ENCODE measurements around the gene PLXNA1.

The PLXNA1 gene

GRCh38 chr3:126982471-126983175 is at the start of gene PLXNA1:
Gene PLXNA1 (plus strand): TSS chr3:126983115. CDS start chr3:126988594, 5,479 bp downstream.
- peak; percentile 87 for DNase-seq

GRCh38 chr3:126934031-126934531 is 48.8 kb upstream of the PLXNA1 start:
- no peak for DNase-seq

- DNase-seq, result no peak
These were observed 47.9 kb upstream of the PLXNA1 start for GRCh38 chr3:126934991-126935390.

GRCh38 chr3:126935756-126936509 is 47.0 kb upstream of the PLXNA1 start:
- DNase-seq, result no peak

GRCh38 chr3:126936853-126937425 is 46.0 kb upstream of the PLXNA1 start:
- no peak for DNase-seq

- DNase-seq, result no peak
These were observed 45.4 kb upstream of the PLXNA1 start for GRCh38 chr3:126937533-126937932.

GRCh38 chr3:126937973-126938372 is 44.9 kb upstream of the PLXNA1 start:
- no peak for DNase-seq

- no peak for DNase-seq
These were observed 44.2 kb upstream of the PLXNA1 start for GRCh38 chr3:126938520-126939337.

GRCh38 chr3:126939338-126939718 is 43.6 kb upstream of the PLXNA1 start:
- no peak for DNase-seq

GRCh38 chr3:126939733-126940132 is 43.2 kb upstream of the PLXNA1 start:
- no peak for DNase-seq

- DNase-seq, result no peak
These were observed 41.1 kb upstream of the PLXNA1 start for GRCh38 chr3:126941721-126942270.

- DNase-seq, result no peak
These were observed 38.6 kb upstream of the PLXNA1 start for GRCh38 chr3:126944089-126944965.

GRCh38 chr3:126945171-126945721 is 37.7 kb upstream of the PLXNA1 start:
- no peak for DNase-seq

- DNase-seq, result no peak
These were observed 37.0 kb upstream of the PLXNA1 start for GRCh38 chr3:126945891-126946290.

GRCh38 chr3:126946405-126946804 is 36.5 kb upstream of the PLXNA1 start:
- DNase-seq, result no peak

- DNase-seq, result no peak
These were observed 35.5 kb upstream of the PLXNA1 start for GRCh38 chr3:126947429-126947828.

- DNase-seq, result no peak
These were observed 33.9 kb upstream of the PLXNA1 start for GRCh38 chr3:126948980-126949535.

GRCh38 chr3:126951561-126951960 is 31.4 kb upstream of the PLXNA1 start:
- no peak for DNase-seq

GRCh38 chr3:126952261-126952982 is 30.5 kb upstream of the PLXNA1 start:
- DNase-seq, result no peak

- no peak for DNase-seq
These were observed 29.8 kb upstream of the PLXNA1 start for GRCh38 chr3:126952983-126953660.

All from stimulated activated CD4-positive, alpha-beta T cell treated with anti-CD3 and anti-CD28 coated beads, Interleukin-15, amount 100 ng/mL, for 24 hours (primary cell).